ENCODE data around the gene TTC23L.

Gene TTC23L

DNA sequence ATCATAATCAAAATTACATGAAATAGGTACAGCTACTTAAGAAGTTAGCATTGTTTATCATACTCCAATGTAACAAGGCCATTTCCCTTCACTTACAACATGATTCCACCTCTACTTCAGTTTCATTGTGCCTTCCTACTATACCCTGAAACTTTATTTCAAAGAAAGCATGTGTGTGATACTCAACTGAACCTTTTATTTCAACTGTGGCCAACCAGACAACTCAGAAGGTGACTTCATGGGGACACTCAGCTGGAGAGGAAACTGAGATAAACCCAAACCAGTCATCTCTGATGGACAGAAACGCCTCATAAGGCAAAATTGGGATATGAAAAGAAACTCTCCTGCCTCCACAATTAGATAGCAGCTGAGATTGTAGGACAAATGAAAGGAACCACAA, 5.9 kb upstream of the TTC23L start:
- no peak for DNase-seq (ENCODE audit: low read depth)

DNA sequence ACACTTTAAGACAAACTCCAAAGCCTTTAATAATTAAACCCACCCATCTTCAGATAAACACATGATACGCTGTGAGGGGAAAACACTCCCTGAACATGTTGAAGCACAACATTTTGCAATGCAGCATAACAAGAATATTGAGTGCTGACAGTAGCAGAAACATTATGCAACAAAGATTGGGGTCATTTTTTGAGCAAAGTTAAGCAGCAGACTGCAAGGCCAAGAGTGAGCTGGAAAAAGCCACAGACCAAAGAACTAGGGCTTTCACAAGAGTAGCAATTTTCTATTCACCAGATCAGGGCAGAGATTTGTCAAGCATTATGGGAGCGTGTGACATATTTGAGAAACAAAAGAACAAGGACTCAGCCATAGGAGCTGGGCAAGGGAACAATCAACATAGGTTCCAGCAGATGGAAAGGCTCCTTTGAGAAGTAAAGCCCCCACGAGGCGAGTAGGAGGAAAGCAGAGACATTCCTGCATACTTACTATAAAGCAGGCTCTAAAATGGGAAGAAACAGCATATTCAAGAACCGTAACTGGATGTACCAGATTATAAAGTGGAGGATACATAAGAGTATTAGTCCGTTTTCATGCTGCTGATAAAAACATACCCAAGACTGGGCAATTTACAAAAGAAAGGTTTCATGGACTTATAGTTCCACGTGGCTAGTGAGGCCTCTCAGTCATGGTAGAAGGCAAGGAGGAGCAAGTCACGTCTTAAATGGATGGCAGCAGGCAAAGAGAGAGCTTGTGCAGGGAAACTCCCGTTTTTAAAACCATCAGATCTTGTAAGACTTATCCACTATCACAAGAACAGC, 4.8 kb upstream of the TTC23L start:
- DNase-seq (ENCODE audit: low read depth): peak; percentile 68

DNA sequence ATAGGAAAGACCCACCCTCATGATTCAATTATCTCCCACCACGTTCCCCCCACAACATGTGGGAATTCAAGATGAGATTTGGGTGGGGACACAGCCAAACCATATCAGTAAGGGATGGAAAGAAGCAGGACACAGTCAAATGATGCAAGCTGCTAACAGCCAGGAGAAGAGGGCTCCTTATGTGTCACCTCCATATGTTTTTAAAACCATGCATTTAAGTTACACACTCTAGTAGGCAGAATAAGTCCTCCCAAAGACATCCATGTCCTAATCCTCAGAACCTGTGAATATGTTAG, 4.2 kb upstream of the TTC23L start:
- DNase-seq (ENCODE audit: low read depth): no peak

DNA sequence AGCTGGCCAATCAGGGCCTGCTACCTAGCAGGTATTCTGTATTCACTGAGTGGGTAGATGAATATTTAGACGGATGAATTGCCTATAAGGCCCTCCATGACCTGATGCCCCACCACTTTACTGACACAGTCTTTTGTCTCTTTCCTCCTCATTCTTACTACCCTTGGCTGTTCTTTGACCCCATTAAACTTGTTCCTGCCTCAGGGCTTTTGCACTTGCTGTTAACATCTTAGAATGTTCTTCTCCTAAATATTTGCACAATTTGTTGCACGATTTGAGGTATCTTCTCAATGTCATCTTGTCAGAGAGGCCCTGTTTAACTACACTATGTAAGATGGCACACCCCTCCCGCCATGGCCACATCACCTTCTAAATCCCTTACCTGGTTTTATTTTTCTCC, 3.3 kb upstream of the TTC23L start:
- DNase-seq (ENCODE audit: low read depth): no peak

DNA sequence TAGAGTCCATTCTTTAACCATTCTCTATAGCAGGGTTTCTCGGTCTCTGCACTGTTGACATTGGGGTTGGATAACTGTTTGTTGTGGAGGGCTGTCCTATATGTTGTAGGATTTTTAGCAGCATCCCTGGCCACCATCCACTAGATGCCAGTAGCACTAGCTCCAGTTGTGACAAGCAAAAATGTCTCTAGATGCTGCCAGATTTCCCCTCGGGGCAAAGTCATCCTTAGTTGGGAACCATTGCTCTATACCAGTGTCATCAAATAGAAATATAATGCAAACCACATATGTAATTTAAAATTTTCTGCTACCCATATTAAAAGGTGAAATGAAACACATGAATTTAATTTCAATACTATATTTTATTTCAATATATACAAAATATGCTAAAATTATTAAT, 2.9 kb downstream of the TTC23L start:
- DNase-seq (ENCODE audit: low read depth): no peak

DNA sequence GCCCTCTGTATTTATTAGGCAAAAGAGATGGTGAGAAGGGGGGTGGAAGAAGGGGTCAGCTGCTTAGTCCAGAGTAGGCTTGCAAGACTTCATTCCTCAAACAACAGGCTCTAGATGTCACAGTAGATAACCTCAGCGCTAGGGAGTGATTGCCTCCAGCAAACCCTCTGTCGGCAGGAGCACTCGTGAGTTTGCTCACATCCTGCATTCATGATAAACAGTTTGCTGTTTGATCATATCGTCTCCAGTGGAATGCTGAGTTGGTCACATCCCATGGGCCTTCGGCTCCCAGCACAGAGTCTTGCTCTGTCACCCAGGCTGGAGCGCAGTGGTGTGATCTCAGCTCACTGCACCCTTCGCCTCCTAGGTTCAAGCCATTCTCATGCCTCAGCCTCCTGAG, 3.6 kb downstream of the TTC23L start:
- DNase-seq (ENCODE audit: low read depth): no peak

DNA sequence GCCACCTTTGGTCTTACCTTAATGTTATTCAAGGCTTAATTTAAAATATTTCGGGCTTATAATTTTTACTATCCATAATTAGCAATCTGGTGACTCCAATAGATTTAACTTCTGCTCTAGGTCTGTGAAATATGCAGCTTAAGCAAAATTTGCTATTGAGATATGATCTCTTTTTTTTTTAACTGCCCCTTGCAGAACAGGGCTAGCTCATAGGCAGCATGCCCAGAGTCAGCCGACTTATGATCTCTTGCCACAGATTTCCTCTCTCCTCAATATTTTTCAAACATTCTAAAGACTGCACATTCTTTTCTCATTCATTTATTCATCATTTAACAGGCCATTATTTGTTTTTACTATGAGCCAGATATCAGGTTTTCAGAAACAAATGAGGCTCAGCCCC, 4.5 kb downstream of the TTC23L start:
- peak; percentile 34 for DNase-seq (ENCODE audit: low read depth)

DNA sequence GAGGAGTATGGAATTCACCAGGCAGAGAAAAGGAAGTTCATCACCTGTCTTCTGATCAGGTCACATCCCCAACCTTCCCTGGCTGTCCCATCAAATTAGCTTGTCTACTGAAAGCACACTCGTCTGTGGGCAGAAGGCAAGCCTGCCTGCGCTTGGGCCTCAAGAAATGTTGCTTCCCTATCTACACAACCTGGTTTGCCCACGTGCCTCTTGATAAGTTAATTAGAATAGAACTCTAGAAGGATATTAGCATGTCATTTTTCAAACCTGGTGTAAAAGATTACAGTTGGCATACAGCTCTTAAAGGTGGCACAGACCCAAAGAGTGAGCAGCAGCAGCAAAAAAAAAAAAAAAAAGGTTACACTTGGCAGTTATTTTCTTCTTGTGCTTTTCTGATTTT, 5.1 kb downstream of the TTC23L start:
- DNase-seq (ENCODE audit: low read depth): no peak

DNA sequence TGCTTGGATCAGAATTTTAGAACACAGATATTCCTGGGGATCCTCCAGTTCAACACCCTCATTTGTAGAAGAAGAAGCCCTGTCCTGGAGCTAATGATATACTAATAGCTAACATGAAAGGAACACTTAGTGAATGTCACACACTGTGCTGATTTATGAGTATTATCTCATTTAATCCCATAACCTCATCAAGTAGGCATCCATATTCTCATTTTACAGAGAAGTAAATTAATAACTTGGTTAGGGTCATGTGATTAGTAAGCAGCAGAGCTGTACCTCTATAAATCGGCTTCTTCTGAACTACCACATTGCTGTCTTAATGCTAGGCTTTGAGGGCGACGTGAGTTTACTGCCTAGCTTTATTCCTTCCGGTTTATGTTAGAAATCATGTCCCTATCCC, 6.0 kb downstream of the TTC23L start:
- no peak for DNase-seq (ENCODE audit: low read depth)

DNA sequence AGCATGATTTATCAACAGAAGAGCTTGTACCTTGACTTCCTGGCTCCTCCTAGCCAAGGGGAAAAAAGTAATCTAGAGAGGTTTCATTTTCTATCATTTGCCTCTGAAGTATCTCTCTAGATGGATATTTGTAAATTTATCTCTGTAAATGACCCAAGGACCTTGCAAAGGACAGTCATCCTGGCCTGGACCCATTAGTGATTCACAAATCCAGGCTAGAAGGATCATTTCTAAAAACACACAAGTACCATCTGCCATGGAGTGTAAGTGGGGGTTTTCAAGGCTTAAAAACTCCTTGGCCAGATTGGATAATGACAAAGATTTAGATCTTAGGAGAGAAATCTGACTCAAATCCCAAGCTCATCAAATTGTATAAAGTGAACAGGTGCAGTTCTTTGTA, 8.1 kb downstream of the TTC23L start:
- no peak for DNase-seq (ENCODE audit: low read depth)

DNA sequence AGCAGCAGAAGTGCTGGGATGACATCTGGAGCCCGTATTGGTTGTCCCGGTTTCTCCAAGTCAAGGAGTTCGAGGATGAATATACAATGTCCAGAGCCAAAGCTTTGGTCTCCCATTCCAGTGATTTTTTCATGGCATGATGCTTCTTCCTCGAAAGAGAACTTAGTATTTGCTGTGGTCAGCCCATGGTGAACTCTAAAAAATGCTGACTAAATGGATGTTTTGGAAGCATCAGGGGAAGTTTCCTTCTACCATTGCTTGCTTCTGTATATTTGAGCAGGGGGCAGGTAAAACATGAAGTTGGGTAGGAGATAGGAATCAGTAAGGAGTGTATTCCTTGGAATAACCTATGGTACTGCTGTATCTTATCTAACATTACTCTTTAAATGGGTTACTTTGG, 8.6 kb downstream of the TTC23L start:
- DNase-seq (ENCODE audit: low read depth): no peak

DNA sequence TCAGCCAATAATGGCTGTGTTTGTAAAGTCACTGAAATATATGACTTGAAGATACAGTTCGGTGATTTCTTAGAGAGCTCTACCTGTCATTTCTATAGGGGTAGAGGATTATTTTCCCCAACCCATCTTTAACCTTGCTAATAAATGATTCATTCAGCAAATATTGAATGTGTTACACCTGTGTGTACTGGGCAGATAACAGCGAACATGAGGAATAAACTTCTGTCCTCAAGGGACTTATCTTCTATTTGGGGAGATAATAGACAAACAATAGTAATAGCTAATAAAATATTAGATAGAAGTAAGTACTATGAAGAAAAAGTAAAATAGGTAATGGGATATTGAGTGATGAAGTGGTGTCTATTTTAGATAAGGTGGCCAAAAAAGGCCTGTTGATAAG, 9.3 kb downstream of the TTC23L start:
- DNase-seq (ENCODE audit: low read depth): no peak

DNA sequence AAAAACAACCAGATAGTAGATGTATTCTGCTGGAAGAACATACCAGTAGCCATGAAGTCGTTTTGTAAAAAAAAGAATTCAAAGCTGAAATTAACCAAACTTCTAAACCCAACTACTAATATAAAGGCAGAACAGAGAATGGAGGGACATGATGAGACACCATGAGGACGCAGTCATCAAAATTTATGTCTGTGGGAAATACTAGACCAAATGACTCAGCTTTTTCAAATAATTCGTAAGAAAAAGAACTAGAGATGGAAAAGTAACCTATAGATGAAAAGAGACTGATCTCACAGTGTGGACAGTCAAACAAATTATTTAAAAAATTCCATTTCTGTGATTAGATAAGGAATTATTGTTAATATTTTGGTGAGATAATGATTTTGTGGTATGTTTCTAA, 10.3 kb downstream of the TTC23L start:
- no peak for DNase-seq (ENCODE audit: low read depth)

DNA sequence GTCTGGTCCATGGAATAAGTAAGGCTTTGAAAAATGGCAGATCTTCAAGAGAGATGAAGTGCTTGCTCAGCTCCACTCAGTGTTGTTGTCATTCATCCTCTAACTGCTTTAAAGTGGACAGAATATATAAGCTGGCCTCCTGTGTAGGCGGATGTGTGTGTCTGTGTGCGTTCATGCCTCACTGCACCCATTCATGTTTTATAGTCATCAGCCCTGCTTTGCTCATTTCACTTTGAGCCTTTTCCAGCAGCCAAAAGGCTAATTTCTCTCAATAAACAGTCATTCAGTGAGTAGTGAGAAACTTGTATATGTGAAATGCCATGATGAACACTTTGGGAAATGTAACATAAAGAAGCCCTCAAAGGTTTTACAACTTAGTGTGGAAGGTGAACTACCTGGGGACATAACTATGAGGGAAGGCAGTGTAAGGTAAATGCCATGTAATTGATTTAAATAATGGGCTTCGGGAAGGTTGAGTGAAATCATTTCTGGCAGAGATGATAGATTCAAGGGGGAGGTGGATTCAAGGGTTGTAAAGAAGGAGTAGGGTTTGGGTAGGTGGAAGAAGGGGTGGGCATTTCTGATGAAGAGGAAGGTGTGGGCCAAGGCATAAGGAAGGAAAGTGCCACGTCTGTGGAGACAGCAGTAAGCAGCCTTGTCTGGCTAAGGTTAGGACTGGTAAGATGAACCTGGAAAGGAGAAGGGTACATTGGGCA, 15.7 kb downstream of the TTC23L start:
- peak; percentile 24 for DNase-seq (ENCODE audit: low read depth)

DNA sequence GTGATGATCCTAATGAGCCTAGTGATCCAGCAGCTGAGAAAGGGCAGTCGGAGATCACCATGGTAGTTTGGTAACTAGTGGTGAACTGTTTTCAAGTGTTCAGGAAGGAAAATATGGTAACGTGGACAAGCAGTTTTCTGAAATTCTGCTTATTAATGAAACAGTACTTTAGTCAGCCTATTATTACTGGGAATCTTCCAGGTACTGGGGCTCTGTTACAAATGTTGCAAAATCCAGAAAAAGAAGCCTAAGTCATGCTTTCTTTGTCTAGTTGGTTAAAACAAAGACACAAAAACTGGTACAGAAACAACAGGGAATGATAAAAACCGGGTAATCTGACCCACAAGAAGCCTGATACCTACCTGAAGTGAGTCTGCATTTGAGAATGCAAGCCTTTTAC, 18.2 kb downstream of the TTC23L start:
- DNase-seq (ENCODE audit: low read depth): peak; percentile 31

DNA sequence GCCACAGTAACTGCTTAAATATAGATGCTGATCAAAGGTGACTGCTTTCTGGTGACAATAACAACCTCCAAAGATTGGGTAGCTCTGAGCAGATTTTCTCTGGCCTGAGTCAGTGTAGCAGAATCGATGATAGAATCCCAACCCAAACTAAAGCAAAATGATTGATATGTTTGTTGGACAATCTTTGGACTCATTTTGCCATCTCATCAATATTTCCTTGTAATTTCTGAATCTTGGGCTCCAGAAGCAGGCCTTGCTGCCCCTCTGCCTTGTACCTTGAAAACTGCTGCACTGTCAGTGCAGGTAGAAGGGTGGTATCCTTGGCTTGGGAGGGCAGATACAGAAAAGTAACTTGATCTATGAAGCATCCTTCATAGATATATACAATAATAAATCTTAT, 18.9 kb downstream of the TTC23L start:
- DNase-seq (ENCODE audit: low read depth): no peak

DNA sequence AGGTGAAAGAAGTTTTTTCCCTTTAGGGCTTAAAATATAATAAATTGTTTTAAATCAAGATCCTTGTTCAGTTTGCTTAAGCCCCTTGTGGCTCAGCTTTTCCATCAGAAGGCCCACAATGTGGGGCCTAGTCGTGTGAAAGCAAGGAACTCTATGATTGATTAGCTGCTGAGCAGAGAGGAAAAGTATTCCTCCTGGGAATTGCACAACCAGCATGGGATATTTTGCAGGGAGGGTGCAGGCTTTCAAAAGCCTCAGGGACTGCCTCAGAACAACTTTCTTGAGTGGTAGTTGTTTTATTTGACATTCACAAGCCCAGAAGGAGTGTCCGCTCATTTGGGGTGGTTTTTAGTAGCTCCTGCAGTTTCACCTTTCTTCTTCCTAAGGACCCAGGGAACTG, 19.8 kb downstream of the TTC23L start:
- no peak for DNase-seq (ENCODE audit: low read depth)

DNA sequence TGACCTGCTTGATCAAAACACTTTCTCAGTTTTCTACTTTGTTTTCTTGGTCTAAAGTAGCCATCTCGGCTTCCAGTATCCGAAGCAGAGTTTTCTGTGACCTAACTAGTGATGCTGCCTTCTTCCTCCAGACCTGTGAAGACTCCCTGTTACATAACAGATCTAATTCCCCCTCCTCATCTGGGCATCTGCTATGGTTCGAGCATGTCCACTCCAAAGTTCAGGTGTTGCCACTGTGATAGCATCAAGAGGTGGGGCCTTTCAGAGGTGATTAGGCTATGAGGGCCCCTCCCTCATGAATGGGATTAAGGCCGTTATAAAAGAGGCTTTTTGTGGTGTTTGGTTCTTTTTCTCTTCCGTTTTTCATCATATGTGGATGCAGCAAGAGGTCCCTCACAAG, 20.3 kb downstream of the TTC23L start:
- no peak for DNase-seq (ENCODE audit: low read depth)

DNA sequence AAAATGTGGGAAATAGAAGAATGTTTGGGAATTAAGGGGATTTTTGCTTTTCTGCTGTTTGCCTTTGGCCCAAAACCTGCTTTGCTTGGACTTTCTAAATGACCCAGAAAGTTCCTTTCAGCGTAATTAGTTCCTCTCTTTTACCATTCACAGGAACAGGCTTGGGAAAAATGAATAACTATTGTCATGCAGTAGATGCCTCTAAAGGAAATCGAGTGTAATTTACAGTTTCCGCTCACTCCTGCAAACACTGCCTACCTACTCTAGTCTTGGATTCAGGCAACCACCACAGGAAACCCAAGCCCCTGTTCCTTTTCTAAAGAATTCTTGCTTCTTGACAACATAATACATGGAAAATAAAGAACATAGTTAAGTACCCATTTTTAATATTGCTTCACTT, 25.0 kb downstream of the TTC23L start:
- DNase-seq (ENCODE audit: low read depth): no peak

DNA sequence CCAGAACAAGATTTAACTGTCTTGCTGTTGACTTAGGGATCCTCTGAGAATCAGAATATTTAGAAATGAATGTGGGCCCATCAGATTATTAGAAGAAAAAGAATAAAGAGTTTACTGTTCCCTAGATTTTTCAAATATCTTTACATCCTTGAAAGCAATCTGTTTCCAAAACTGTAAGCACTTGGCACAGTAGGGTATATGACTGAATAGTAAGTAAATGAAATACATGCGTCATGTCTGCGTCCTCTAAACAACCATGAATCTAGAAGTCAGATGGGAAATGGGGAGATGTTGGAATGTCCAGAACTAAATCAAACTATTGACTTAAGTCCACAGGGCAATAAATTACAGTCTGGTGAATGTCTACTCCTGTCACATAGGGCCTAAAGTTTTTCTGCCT, 26.1 kb downstream of the TTC23L start:
- no peak for DNase-seq (ENCODE audit: low read depth)

DNA sequence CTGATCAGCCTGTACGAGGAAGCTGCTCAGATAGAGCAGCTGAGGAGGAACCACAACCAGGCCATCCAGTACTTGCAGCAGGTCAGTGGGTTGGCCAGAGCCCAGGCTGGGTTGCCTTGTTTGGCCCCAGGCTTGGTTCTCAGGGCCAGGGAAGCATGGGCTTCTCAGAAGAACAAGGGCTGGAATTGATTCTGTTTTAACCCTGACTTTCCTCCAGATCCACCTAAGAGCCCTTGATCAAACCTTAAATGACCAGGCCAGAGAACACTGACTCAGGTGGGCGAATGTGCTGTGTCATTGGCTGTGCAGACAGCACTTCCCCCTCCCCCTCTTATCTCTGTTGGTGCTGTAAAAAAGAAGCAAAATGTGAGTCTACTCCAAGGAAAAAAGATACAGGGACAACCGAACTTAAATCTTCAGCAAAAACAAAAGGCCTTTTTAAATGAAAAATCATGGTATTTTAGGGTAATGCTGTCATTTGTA, 28.1 kb downstream of the TTC23L start:
- no peak for DNase-seq (ENCODE audit: low read depth)

DNA sequence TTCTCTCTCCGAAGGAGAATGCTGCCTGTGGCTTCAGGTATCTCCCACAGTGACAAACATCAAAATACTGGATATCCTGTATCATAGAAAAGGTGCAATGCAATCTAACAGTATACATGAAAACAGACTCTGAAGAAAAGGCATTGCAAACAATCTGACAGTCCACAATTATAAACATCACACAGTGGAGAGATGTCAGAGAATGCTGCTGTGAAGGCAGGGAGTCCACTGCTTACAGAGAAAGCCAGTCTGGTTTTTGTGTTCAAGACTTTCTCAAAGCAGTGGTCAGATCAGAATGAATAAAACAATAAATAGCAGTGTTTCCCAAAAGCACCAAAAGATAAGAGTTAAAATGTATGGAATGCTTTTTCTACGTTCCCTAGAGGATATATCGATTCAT, 28.7 kb downstream of the TTC23L start:
- DNase-seq (ENCODE audit: low read depth): no peak

DNA sequence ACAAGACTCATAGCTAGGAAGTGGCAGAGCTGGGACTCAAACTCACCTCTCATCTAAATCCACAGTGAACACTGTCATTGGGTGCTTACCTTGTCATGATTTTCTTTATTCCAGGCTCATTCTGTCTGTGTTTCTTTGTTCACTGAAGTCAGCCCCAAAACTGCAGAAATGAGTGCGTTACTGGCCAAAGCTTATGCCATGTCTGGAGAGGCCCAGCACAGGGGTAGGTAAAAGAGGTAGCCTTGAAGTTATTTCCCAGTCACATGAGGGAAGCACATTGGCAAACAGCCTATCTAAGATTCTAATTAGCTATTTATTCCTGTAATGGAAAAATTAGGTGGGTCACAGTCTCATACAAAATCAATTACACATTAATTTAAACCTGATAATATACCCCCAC, 29.8 kb downstream of the TTC23L start:
- DNase-seq (ENCODE audit: low read depth): no peak

DNA sequence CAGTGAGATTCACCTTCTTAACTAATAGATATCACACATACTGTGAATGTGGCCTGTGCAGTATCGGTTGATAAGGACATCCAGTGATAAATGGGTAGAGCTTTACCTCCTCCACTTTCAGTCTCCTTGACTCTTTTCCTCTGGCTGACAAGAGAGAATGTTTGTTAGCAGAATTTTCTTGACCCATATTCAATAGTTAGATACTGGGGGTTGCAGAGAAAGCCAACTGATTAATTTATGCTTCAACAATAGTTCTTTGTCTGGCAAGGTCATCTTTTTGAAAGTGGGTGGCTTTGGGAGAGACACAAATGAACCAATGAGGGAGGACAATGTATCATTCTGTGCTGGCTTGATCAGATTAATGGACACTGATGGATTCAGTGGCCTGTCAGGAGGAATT, 30.3 kb downstream of the TTC23L start:
- no peak for DNase-seq (ENCODE audit: low read depth)
